Effector memory CD4-positive, alpha-beta T cell (primary cell): ENCODE data around the gene TUBA4B.

Source experiments
- DNase-seq, 3 donors: peaks; one replicate each; pipeline ENCODE4 v3.0.0-alpha.2; 2020
- H3K27ac ChIP-seq: 2 replicates; pipeline ENCODE4 v1.7.0; 2013; ENCODE audit warnings: mild to moderate bottlenecking, low read length, moderate library complexity; ENCODE audit not compliant: insufficient read depth, poor library complexity, severe bottlenecking
- H3K27me3 ChIP-seq: replicated peaks from 2 replicates; pipeline ENCODE4 v1.7.0; 2013; ENCODE audit warnings: mild to moderate bottlenecking, low read length; ENCODE audit not compliant: insufficient read depth, control insufficient read depth, poor library complexity, severe bottlenecking
- H3K36me3 ChIP-seq: 2 replicates; pipeline ENCODE4 v1.7.0; 2013; ENCODE audit warnings: mild to moderate bottlenecking, low read length, moderate library complexity; ENCODE audit not compliant: control insufficient read depth, insufficient read depth
- H3K4me1 ChIP-seq: 2 replicates; pipeline ENCODE4 v1.7.0; 2013; ENCODE audit warnings: low read length, mild to moderate bottlenecking; ENCODE audit not compliant: control insufficient read depth, insufficient read depth, poor library complexity, severe bottlenecking
- H3K4me3 ChIP-seq: 2 replicates; pipeline ENCODE4 v1.7.0; 2013; ENCODE audit warnings: low read length, low read depth, mild to moderate bottlenecking; ENCODE audit not compliant: insufficient read depth, poor library complexity, severe bottlenecking
- H3K9me3 ChIP-seq: 2 replicates; pipeline ENCODE4 v1.7.0; 2013; ENCODE audit warnings: mild to moderate bottlenecking, low read length, moderate library complexity; ENCODE audit not compliant: control insufficient read depth

TUBA4B gene

DNA sequence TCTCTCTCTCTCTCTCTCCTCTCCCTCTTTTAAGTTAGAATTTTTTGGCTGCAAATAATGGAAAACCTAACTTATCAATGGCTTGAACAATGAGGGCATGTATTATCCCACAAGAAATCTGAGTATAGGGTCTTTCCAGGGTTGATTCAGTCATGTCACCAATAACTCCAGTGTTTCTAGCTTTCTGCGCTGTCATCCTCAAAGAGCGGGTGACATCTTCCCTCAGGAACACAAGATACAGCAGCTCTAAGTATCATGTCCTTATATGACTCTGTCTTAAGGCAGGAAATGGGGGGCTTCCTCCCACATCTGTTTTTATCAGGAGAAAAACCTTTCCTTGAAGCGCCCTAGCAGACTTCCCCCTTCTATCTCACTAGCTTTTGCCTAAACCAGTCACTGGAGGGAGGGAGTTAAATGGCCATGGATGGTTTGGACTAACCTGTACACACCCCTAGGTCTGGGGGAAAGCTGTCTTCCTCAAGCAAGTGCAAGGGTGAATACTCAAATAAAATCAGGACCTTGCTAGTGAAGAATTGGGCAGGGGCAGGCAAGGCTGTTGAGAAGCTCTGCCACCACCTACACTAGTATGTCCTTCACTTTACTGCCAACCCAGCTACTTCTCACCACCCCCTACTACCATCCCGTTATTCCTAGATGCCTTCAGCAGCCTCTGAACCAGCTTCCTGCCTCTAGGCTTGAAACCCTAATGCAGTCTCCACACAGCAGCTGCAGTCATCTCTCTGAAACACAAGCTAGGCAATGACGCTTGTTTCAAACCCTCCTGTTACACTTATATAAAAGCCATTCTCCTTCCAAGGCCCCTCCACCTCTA lies 8.2 kb downstream of the TUBA4B start:
- Histone ChIP-seq H3K9me3 (no peaks in the 10 kb centered on the region), H3K4me1 (no peaks in the 10 kb centered on the region), H3K36me3 (no peaks in the 10 kb centered on the region), H3K27me3 (no peaks in the 10 kb centered on the region), H3K4me3 (no peak overlapping the region), H3K27ac (no peak overlapping the region)
- DNase-seq: no peak

DNA sequence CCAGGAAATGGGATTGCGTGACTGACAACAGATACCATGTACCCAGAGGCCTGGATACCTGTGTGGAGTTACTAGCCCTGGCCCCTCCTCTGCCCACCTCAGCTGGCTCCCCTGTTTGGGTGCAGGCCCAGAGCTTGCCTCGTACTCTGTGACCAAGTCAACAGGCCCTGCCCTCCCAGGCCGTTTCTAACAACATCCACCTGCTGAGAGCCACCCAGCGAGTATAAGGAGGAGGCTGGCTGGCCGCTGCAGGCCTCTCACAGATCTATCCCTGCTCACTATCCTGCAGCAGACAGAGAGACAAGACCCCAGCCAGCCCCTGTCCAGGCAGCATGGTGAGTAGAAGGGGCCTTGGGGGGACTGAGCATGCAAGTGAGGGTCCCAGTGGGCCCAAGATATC lies 13.2 kb downstream of the TUBA4B start:
- H3K4me1 ChIP-seq: no peaks in the 10 kb centered on the region
- no peak overlapping the region for H3K4me3 ChIP-seq
- no peak for DNase-seq
- no peaks in the 10 kb centered on the region for H3K36me3 ChIP-seq
- no peak overlapping the region for H3K27ac ChIP-seq
- H3K27me3 ChIP-seq: no peaks in the 10 kb centered on the region
- H3K9me3 ChIP-seq: no peaks in the 10 kb centered on the region

DNA sequence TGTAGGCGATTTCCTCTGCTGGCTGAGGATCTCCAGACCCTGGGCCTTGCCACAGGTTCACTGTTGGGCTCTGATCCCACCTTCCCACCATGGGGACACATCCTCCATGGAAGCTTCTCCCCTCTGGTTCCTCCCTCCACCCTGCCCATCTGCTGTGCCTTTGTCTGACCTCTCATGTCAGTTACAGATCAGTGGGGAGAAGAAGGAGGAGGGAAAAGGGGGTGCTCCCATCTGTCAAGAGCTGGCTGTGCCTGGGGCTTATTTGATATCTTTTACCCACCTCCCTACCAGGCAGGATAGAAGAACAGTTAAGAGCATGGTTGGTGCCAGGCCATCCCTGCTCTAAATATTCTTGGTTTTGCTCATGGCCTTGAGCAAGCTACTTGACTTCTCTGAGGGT lies 13.8 kb downstream of the TUBA4B start:
- Histone ChIP-seq H3K27ac (no peak overlapping the region), H3K27me3 (no peaks in the 10 kb centered on the region)

DNA sequence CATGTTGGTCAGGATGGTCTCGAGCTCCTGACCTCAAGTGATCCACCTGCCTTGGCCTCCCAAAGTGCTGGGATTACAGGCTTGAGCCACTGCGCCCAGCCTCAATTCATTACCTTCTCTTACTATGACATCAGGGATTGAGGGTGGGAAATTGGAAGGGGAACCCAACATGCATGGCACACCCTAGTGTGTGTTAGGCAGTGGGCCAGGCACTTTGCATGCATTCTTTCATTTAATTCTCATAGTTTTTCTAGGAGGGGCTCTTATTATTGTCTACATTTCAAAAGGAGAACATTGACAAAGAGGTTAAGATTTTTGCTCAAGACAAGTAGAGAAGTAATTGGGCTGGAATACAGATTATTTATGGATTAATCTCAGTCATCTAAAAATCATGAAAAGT lies 15.3 kb downstream of the TUBA4B start:
- no peak for DNase-seq

More for the DNA sequence above, 13.8 kb downstream of the TUBA4B start:
- Histone ChIP-seq H3K4me3 (no peak overlapping the region), H3K9me3 (no peaks in the 10 kb centered on the region), H3K4me1 (no peaks in the 10 kb centered on the region), H3K36me3 (no peaks in the 10 kb centered on the region)
- no peak for DNase-seq

DNA sequence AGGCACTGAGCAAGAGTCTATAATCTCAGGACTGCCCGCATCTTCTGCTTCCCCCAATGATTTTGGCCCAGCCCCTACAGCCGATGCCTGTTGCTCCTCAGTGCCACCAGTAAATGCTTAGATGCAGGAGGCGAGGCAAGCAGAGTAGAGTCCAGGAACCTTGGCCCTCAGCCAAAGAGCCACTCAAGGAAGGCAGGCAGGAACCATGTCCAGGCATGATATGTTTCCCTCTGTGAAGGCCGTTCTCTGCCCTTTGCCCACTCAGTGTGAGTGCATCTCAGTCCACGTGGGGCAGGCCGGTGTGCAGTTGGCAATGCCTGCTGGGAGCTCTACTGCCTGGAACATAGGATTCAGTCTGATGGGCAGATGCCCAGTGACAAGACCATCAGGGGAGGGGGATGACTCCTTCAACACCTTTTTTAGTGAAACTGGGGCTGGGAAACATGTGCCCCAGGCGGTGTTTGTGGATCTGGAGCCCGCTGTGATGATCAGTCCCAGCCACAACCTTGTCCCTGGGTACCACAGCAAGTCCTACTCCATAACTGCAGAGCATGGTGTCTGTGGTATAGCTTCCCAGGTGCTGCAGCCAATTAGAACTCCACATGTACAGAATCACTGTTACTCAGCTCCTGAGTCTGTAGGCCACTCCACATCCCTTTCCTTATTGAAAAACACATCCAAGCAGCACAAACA lies 16.5 kb downstream of the TUBA4B start:
- Histone ChIP-seq H3K4me1 (no peaks in the 10 kb centered on the region), H3K27me3 (no peaks in the 10 kb centered on the region), H3K27ac (no peak overlapping the region), H3K9me3 (no peaks in the 10 kb centered on the region), H3K4me3 (no peak overlapping the region), H3K36me3 (no peaks in the 10 kb centered on the region)
- DNase-seq: no peak

More for the DNA sequence above, 15.3 kb downstream of the TUBA4B start:
- H3K4me1 ChIP-seq: no peaks in the 10 kb centered on the region
- no peak overlapping the region for H3K4me3 ChIP-seq
- no peaks in the 10 kb centered on the region for H3K27me3 ChIP-seq
- no peaks in the 10 kb centered on the region for H3K36me3 ChIP-seq
- no peak overlapping the region for H3K27ac ChIP-seq
- no peaks in the 10 kb centered on the region for H3K9me3 ChIP-seq

DNA sequence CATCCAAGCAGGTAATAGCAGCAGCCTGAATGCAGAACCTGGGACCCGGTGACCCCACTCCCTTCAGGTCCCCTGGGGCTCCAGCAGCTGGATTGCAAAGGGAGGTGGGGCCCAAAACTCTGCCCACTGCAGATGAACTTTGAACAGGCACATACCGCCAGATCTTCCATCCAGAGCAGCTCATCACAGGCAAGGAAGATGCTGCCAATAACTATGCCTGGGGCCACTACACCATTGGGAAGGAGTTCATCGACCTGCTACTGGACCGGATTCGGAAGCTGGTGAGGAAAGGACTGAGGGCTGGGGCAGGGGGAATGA lies 17.0 kb downstream of the TUBA4B start:
- no peak for DNase-seq
- H3K36me3 ChIP-seq: no peaks in the 10 kb centered on the region
- H3K27me3 ChIP-seq: no peaks in the 10 kb centered on the region
- no peaks in the 10 kb centered on the region for H3K4me1 ChIP-seq
- no peak overlapping the region for H3K27ac ChIP-seq
- no peaks in the 10 kb centered on the region for H3K9me3 ChIP-seq
- no peak overlapping the region for H3K4me3 ChIP-seq

DNA sequence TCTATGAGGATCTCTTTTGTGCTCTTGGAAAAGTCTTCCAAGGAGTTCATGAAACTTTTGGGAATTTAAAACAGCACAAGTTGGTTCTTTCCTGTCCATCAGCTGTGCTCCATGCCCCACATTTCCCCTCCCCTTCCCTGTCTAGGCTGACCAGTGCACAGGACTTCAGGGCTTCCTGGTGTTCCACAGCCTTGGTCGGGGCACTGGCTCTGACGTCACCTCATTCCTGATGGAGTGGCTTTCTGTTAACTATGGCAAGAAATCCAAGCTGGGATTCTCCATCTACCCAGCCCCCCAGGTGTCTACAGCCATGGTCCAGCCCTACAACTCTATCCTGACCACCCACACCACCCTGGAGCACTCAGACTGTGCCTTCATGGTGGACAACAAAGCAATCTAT lies 18.0 kb downstream of the TUBA4B start:
- DNase-seq: no peak
- no peaks in the 10 kb centered on the region for H3K4me1 ChIP-seq
- no peaks in the 10 kb centered on the region for H3K36me3 ChIP-seq
- H3K4me3 ChIP-seq: no peak overlapping the region
- H3K9me3 ChIP-seq: no peaks in the 10 kb centered on the region
- H3K27me3 ChIP-seq: no peaks in the 10 kb centered on the region
- H3K27ac ChIP-seq: no peak overlapping the region

DNA sequence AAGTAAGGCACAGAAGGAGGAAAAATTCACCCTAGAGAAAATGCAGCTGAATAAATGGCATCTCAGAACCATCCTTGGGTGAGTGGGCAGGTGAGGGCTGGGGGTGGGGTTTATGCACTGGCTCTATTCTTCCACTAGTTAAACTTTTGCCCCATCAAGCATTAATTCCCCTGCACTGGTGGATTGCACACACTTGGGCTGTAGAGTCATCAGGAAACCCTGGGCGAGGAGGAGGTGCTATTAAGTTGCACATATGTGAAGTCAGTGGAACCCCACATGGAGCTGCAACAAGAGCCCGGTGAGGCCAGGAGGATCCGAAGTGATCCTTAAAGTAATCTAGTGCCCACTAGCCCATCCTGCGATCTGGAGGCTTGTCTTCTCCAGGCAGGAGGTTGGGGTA lies 19.3 kb downstream of the TUBA4B start:
- H3K27me3 ChIP-seq: no peaks in the 10 kb centered on the region
- H3K36me3 ChIP-seq: no peaks in the 10 kb centered on the region
- H3K4me1 ChIP-seq: no peaks in the 10 kb centered on the region
- no peaks in the 10 kb centered on the region for H3K9me3 ChIP-seq
- no peak overlapping the region for H3K4me3 ChIP-seq
- no peak for DNase-seq
- no peak overlapping the region for H3K27ac ChIP-seq

DNA sequence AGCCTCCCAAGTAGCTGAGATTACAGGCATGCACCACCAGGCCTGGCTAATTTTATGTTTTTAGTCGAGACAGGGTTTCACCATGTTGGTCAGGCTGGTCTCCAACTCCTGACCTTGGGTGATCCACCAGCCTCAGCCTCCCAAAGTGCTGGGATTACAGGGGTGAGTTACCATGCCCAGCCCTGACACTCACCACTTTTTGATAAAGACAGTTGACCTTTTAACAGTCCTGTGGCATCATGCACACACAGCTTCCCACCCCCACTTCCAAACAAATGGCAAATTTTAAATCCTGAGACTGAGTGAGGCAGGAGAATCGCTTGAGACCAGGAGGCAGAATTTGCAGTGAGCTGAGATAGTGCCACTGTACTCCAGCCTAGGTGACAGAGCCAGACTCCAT lies 20.0 kb downstream of the TUBA4B start:
- Histone ChIP-seq H3K27ac (no peak overlapping the region), H3K36me3 (no peaks in the 10 kb centered on the region), H3K9me3 (no peaks in the 10 kb centered on the region), H3K4me3 (no peak overlapping the region), H3K4me1 (peaks cover 6% of the 10 kb centered on the region), H3K27me3 (no peaks in the 10 kb centered on the region)
- no peak for DNase-seq

DNA sequence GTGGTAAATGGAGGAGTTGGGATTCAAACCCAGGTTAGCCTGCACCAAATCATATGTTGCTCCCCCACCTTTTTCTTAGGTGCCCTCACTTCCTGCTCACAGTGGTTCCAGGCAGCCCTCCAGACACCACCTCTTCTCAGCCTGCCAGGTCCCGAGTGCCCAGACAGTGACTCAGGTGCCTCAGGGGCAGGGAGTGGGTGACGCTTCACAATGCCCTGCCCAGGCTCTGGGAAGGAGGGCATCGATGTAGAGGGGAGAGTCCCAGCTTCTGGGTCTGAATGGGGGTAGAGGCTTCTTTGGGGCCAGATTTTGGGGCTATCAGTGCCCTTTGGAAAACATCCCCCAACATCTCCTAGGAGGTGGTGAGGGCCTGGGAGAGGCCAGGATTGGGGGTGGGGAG lies 20.9 kb downstream of the TUBA4B start:
- H3K27ac ChIP-seq: no peak overlapping the region
- H3K9me3 ChIP-seq: no peaks in the 10 kb centered on the region
- H3K36me3 ChIP-seq: no peaks in the 10 kb centered on the region
- no peak overlapping the region for H3K4me3 ChIP-seq
- DNase-seq: no peak
- H3K4me1 ChIP-seq: peaks cover 15% of the 10 kb centered on the region
- no peaks in the 10 kb centered on the region for H3K27me3 ChIP-seq
